GM21737 (cell line): Measurements from ENCODE around the gene ZNF784.

Source experiments
- ATAC-seq: cut with Tn5 transposase; IDR thresholded peaks from one replicate; pipeline ENCODE4 v1.9.1; 2021; ENCODE audit warnings: mild to moderate bottlenecking, moderate library complexity; ENCODE audit not compliant: unreplicated experiment

ZNF784 gene

GRCh38 chr19:55656988-55657747, 32.8 kb upstream of the ZNF784 start:
- ATAC-seq = no peak

- no peak for ATAC-seq
Observed at GRCh38 chr19:55656552-55656951, 32.2 kb upstream of the ZNF784 start.

- ATAC-seq = no peak
Observed at GRCh38 chr19:55655648-55656040, 31.3 kb upstream of the ZNF784 start.

- peak; percentile 34 for ATAC-seq
Observed at GRCh38 chr19:55654868-55655647, 30.7 kb upstream of the ZNF784 start, which contains the start of gene U2AF2. Gene U2AF2, plus strand, starts transcription at chr19:55655035. Its CDS starts 70 bp downstream, at chr19:55655105.

GRCh38 chr19:55654323-55654867, 30.0 kb upstream of the ZNF784 start:
- ATAC-seq = peak; percentile 49

- peak; percentile 35 for ATAC-seq
Observed at GRCh38 chr19:55653651-55654322, 29.4 kb upstream of the ZNF784 start.

- no peak for ATAC-seq
Observed at GRCh38 chr19:55652311-55653128, 28.2 kb upstream of the ZNF784 start.

GRCh38 chr19:55651236-55651635, 26.9 kb upstream of the ZNF784 start:
- ATAC-seq = no peak

GRCh38 chr19:55650602-55651230, 26.4 kb upstream of the ZNF784 start:
- no peak for ATAC-seq

- no peak for ATAC-seq
Observed at GRCh38 chr19:55650126-55650557, 25.8 kb upstream of the ZNF784 start.

- ATAC-seq = no peak
Observed at GRCh38 chr19:55649268-55650125, 25.1 kb upstream of the ZNF784 start.

- ATAC-seq = no peak
Observed at GRCh38 chr19:55648585-55649267, 24.4 kb upstream of the ZNF784 start.

- ATAC-seq = no peak
Observed at GRCh38 chr19:55647732-55648584, 23.6 kb upstream of the ZNF784 start, which contains the start of gene CCDC106. Gene CCDC106, plus strand, starts transcription at chr19:55648212. Its CDS starts 835 bp downstream, at chr19:55649047.

GRCh38 chr19:55646889-55647731, 22.7 kb upstream of the ZNF784 start:
- ATAC-seq = no peak

GRCh38 chr19:55645512-55645881, 21.1 kb upstream of the ZNF784 start:
- no peak for ATAC-seq

- ATAC-seq = no peak
Observed at GRCh38 chr19:55644842-55645511, 20.6 kb upstream of the ZNF784 start.
